A673 (cell line): ENCODE data around the gene ITGA11. TPM values are rescaled to one million over a fixed set of nuclear protein-coding genes. Genes with fewer than 3 reads are reported as not detected.

ENCODE experiments used
- BruUV-seq: library from RNA; stranded (reverse); fragments of 400-500 nt; replicated peaks from 2 replicates; lab custom pipeline; 2021; lab: Mats Ljungman, UMichigan
- CTCF ChIA-PET: fragments of 300-600 bp; sonication (Branson Sonifier 250); formaldehyde crosslinking; loops from one replicate; lab custom pipeline; 2022; ENCODE audit warnings: antibody characterized with exemption; lab: Charles Lee
- POLR2A ChIA-PET: fragments of 300-600 bp; sonication (Branson Sonifier 250); formaldehyde crosslinking; loops from one replicate; lab custom pipeline; 2022; ENCODE audit warnings: antibody characterized with exemption; ENCODE audit not compliant: low non-redundant PET; lab: Charles Lee
- DNase-seq: peaks from one replicate; pipeline ENCODE4 v3.0.0-alpha.2; 2015; ENCODE audit warnings: low spot score
- H3K27ac ChIP-seq: fragments of 200-600 bp; sonication (generic); 2 replicates; pipeline ENCODE4 v1.5.1; 2016; ENCODE audit warnings: mixed run types, low read depth, mild to moderate bottlenecking, mixed read lengths, antibody characterized with exemption, low read length; ENCODE audit not compliant: poor library complexity, severe bottlenecking
- H3K27me3 ChIP-seq: fragments of 200-600 bp; sonication (generic); replicated peaks from 2 replicates; pipeline ENCODE4 v1.6.1; 2017; ENCODE audit warnings: mixed run types, low read depth, mild to moderate bottlenecking, mixed read lengths, antibody characterized with exemption, low read length; ENCODE audit not compliant: insufficient read depth, poor library complexity
- H3K36me3 ChIP-seq: fragments of 200-600 bp; sonication (generic); 2 replicates; pipeline ENCODE4 v1.6.1; 2016; ENCODE audit warnings: mixed run types, mild to moderate bottlenecking, mixed read lengths, antibody characterized with exemption, low read length; ENCODE audit not compliant: insufficient read depth, poor library complexity, severe bottlenecking
- H3K4me1 ChIP-seq: fragments of 200-600 bp; sonication (generic); 2 replicates; pipeline ENCODE4 v1.6.1; 2017; ENCODE audit warnings: mixed run types, mild to moderate bottlenecking, mixed read lengths, antibody characterized with exemption, low read length; ENCODE audit not compliant: insufficient read depth, poor library complexity, severe bottlenecking
- H3K4me3 ChIP-seq: fragments of 200-600 bp; sonication (generic); 2 replicates; pipeline ENCODE4 v1.5.1; 2016; ENCODE audit warnings: low read depth, mixed run types, mild to moderate bottlenecking, mixed read lengths, low read length; ENCODE audit not compliant: poor library complexity, severe bottlenecking
- H3K9me3 ChIP-seq: fragments of 200-600 bp; sonication (generic); 2 replicates; pipeline ENCODE4 v1.6.1; 2016; ENCODE audit warnings: mixed run types, low read depth, mild to moderate bottlenecking, mixed read lengths, antibody characterized with exemption, low read length; ENCODE audit not compliant: poor library complexity, severe bottlenecking
- CTCF ChIP-seq: fragments of 300-800, 200-600 bp; sonication (generic); conservative IDR thresholded peaks from 2 replicates; pipeline ENCODE4 v1.5.1; 2017; ENCODE audit warnings: low read depth, mild to moderate bottlenecking, antibody characterized with exemption, low read length, moderate library complexity, mixed read lengths
- EZH2 ChIP-seq: fragments of 200-600 bp; sonication (generic); IDR thresholded peaks from 2 replicates; pipeline ENCODE4 v1.6.1; 2017; ENCODE audit warnings: borderline replicate concordance, low read depth, mild to moderate bottlenecking, mixed read lengths, antibody characterized with exemption, low read length; ENCODE audit not compliant: poor library complexity, severe bottlenecking
- intact Hi-C: fragments of 100-400 bp; cut with micrococcal nuclease; formaldehyde crosslinking; loops from one replicate; pipeline ENCODE4 v1.10.0; 2022; ENCODE audit not compliant: unreplicated experiment
- total RNA-seq: library from RNA; stranded (reverse); gene quantifications from 2 replicates; pipeline ENCODE4 v1.2.3, GENCODE V29; 2021

ITGA11 gene
- total RNA-seq, 1 experiment from 2014 or later: 0.45 TPM

GRCh38 chr15:68421798-68422402, 10.1 kb downstream of the ITGA11 start:
- no TSS peak for BruUV-seq
- intact Hi-C loops: no loop called here
- Histone ChIP-seq H3K36me3 (no peaks in the 10 kb centered on the region), H3K27ac (no peak overlapping the region), H3K27me3 (no peaks in the 10 kb centered on the region), H3K4me3 (no peak overlapping the region), H3K9me3 (no peaks in the 10 kb centered on the region), H3K4me1 (no peaks in the 10 kb centered on the region)
- ChIA-PET POLR2A (no interaction called here), CTCF (no interaction called here)
- no peak for DNase-seq
- no peak for TF ChIP-seq CTCF
- no peak for TF ChIP-seq EZH2

- ChIA-PET POLR2A (no interaction called here), CTCF (no interaction called here)
- Histone ChIP-seq H3K9me3 (no peaks in the 10 kb centered on the region), H3K27ac (no peak overlapping the region), H3K27me3 (no peaks in the 10 kb centered on the region), H3K4me1 (no peaks in the 10 kb centered on the region), H3K4me3 (no peak overlapping the region), H3K36me3 (no peaks in the 10 kb centered on the region)
- no peak for DNase-seq
- intact Hi-C loops: no loop called here
- TF ChIP-seq CTCF (no peak), EZH2 (no peak)
- no TSS peak for BruUV-seq
These were observed 10.8 kb downstream of the ITGA11 start for GRCh38 chr15:68421115-68421551.

- ChIA-PET CTCF (no interaction called here), POLR2A (no interaction called here)
- no peak for DNase-seq
- no peak overlapping the region for H3K4me3 ChIP-seq
- intact Hi-C loops: no loop called here
- no peaks in the 10 kb centered on the region for H3K9me3 ChIP-seq
- H3K4me1 ChIP-seq: no peaks in the 10 kb centered on the region
- H3K27ac ChIP-seq: no peak overlapping the region
- no peaks in the 10 kb centered on the region for H3K36me3 ChIP-seq
- no peaks in the 10 kb centered on the region for H3K27me3 ChIP-seq
- BruUV-seq: no TSS peak
- no peak for TF ChIP-seq EZH2
- no peak for TF ChIP-seq CTCF
These were observed 11.7 kb downstream of the ITGA11 start for GRCh38 chr15:68420186-68420684.
